HG02763 (cell line): ENCODE measurements around the gene TAPT1.

Experiments
- ATAC-seq: cut with Tn5 transposase; IDR thresholded peaks from one replicate; pipeline ENCODE4 v1.9.1; 2021; ENCODE audit warnings: mild to moderate bottlenecking, moderate library complexity; ENCODE audit not compliant: unreplicated experiment

Gene TAPT1

GRCh38 chr4:16140231-16140878 lies 85.9 kb downstream of the TAPT1 start:
- ATAC-seq: no peak

GRCh38 chr4:16139066-16139945 lies 87.0 kb downstream of the TAPT1 start:
- ATAC-seq: no peak

GRCh38 chr4:16136827-16137226 lies 89.4 kb downstream of the TAPT1 start:
- no peak for ATAC-seq

- ATAC-seq: no peak
Observed at GRCh38 chr4:16136311-16136710, 90.0 kb downstream of the TAPT1 start.

GRCh38 chr4:16133406-16133805 lies 92.9 kb downstream of the TAPT1 start:
- ATAC-seq: no peak

- no peak for ATAC-seq
Observed at GRCh38 chr4:16131293-16131692, 95.0 kb downstream of the TAPT1 start.

- no peak for ATAC-seq
Observed at GRCh38 chr4:16129336-16129735, 96.9 kb downstream of the TAPT1 start.

GRCh38 chr4:16126714-16127113 lies 99.6 kb downstream of the TAPT1 start:
- no peak for ATAC-seq

GRCh38 chr4:16125571-16126445 lies 100.5 kb downstream of the TAPT1 start:
- no peak for ATAC-seq

GRCh38 chr4:16124232-16124631 lies 102.0 kb downstream of the TAPT1 start:
- no peak for ATAC-seq

GRCh38 chr4:16123356-16124084 lies 102.8 kb downstream of the TAPT1 start:
- no peak for ATAC-seq

GRCh38 chr4:16122784-16123183 lies 103.5 kb downstream of the TAPT1 start:
- no peak for ATAC-seq

GRCh38 chr4:16122308-16122711 lies 104.0 kb downstream of the TAPT1 start:
- no peak for ATAC-seq

GRCh38 chr4:16120720-16121119 lies 105.6 kb downstream of the TAPT1 start:
- ATAC-seq: no peak

GRCh38 chr4:16119981-16120380 lies 106.3 kb downstream of the TAPT1 start:
- ATAC-seq: no peak

- ATAC-seq: no peak
Observed at GRCh38 chr4:16118090-16118489, 108.2 kb downstream of the TAPT1 start.

GRCh38 chr4:16117164-16117563 lies 109.1 kb downstream of the TAPT1 start:
- ATAC-seq: no peak

- ATAC-seq: no peak
Observed at GRCh38 chr4:16116493-16116990, 109.7 kb downstream of the TAPT1 start.

- no peak for ATAC-seq
Observed at GRCh38 chr4:16116019-16116418, 110.3 kb downstream of the TAPT1 start.

- no peak for ATAC-seq
Observed at GRCh38 chr4:16114546-16114945, 111.7 kb downstream of the TAPT1 start.
